G401.6 (cell line): ENCODE results near the gene CREBZF.
A peak's percentile ranks its signal among the peaks of the same experiment; 100 is the strongest.
"Not testable (repeated sequence)": the region's sequence is repeated elsewhere in the genome, so short reads cannot be mapped to it uniquely, and the experiment has no call there.

Experiments
- FAIRE-seq: peaks from 2 replicates; lab custom pipeline; 2012; peaks lifted over from hg19 to GRCh38; lab: Jason Lieb, UNC

CREBZF gene

DNA sequence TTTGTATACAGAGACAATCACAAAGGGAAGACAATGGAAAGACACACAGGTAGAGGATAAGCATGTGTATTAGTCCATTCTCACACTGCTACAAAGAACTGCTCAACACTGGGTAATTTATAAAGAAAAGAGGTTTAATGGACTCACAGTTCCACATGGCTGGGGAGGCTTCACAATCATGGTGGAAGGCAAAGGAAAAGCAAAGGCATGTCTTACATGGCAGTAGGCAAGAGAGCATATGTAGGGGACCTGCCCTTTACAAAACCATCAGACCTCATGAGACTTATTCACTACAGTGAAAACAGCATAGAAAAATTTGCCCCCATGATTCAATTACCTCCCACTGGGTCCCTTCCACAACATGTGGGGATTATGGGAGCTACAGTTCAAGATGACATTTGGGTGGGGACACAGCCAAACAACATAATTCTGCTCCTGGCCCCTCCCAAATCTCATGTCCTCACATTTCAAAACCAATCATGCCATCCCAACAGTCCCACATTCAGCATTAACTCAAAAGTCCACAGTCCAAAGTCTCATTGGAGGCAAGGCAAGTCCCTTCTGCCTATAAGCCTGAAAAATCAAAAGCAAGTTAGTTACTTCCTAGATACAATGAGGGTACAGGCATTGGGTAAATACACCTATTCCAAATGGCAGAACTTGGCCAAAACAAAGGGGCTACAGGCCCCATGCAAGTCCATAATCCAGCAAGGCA lies 6.2 kb upstream of the CREBZF start:
- FAIRE-seq: not testable (repeated sequence)

DNA sequence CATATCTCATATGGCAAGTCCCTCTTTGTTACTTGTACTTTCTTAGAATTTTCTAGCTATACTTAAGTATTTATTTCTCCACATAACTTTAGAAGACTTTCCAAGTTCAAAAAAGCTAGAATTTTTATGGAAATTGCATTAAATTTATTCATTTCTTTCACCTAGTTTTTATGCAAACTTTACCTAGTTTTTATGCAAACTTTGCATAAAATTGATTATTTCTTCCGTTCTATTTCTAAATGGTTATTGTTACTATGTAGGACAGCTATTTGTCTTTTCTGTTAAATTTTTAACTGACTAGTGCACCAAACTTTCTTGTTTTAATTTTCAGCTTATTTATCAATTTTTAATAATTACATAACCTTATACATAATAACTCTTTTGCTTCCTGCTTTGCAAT lies 3.2 kb upstream of the CREBZF start:
- peak; percentile 19 for FAIRE-seq

DNA sequence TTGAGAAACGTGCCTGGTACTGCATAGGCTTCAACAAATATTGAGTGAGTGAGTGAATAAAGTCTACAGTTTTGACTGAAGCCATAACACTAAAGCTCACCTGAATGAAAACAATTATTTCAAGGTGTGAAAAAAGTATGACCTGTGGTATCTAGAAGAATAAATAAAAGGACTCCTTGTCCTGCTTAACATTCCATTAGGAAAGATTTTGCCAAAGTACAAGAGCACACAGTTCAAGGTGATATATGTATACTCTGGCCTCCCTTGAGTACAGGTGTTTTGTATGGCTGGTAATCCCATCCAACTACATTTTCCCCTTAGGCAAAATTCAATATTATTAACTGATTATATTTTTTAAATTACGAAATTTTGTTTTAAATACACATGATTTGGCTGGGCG lies 1.8 kb upstream of the CREBZF start:
- FAIRE-seq: no peak

DNA sequence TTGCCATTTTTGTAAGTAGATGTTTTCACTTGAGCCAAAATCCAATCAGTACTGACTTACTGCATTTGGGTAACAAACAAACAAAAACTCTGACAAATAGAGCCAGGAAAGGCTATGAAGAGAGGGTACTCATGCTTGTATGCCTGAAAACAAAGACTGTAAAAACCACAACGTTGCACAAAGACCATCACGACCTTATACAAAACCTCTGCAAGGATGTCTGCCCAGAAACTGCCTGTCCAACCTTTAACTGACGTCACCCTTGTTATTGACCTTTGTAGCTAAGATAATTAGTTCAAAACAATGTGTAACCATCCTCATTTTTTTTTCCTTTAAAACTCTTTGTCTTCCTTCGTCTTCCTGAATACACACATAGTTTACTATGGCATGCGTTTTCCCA lies 804 bp upstream of the CREBZF start:
- FAIRE-seq: no peak

DNA sequence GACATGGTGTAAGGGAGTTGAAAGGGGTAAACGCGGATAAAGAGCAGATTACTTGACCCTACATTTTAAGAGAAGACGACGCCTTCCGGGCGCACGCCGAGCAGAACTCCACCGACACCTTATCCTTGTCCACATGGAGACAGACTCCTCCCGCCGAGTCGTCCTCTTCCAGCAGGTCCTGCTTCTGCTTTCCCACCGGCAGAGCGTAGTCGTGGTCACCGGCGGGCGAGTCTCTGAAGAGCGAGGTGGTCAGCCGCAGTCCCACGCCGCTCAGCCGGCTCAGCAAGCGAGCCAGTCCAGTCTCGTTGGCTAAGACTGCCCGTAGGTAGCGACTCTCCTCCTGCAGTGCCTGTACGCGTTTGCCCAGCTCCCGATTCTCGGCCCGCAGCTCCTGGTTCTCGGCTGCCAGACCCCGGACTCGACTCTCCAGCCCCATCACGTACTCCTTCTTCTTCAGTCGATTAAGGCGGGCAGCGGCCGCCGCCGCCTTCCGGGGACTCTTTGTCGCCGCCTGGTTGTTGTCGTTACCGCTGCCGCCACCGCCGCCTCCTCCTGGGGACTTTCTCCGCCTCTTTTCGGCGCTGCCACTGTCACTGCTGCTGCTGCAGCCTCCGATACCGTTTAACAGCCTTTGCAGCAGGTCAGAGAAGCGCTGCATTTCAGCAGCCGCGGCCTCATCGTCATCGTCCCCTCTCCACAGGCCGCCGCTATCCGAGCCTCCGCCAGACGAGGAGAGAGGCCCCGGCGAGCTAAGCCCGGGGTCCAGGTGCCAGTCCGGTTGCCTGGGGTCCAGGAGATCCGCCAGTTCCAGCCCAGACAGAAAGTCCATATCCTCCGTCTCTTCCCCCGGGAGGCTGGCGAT lies 945 bp downstream of the CREBZF start:
- no peak for FAIRE-seq

DNA sequence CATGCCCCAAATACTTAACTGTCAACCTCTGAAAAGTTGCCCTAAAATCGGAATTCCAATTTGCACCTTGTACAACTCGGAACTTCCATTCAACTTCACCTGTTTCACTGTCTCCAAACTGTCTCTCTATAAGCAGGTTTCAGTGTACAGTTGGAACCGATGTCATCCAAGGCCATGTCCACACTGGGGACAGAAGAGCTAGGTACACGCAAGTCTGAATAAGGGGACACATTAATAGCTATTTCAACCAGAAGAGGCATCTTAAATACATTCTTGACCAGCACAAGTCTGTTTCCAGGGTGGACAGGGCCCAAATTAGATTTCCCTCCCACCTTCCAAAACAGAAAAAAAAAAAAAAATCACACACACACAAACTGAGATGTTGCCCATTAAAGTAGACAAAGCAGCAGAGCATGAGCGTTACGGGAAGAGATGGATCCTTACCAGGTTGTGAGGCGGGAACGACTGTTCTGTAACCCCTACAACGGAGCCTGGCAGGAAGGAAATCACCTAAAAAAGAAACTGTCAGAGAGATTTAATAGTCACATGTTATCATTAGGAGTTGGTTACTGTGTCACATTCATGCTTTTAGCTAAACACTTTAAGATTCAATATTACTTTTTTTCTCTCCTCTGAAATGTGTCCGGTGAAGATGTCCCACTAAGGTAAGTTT lies 1.7 kb downstream of the CREBZF start:
- no peak for FAIRE-seq

DNA sequence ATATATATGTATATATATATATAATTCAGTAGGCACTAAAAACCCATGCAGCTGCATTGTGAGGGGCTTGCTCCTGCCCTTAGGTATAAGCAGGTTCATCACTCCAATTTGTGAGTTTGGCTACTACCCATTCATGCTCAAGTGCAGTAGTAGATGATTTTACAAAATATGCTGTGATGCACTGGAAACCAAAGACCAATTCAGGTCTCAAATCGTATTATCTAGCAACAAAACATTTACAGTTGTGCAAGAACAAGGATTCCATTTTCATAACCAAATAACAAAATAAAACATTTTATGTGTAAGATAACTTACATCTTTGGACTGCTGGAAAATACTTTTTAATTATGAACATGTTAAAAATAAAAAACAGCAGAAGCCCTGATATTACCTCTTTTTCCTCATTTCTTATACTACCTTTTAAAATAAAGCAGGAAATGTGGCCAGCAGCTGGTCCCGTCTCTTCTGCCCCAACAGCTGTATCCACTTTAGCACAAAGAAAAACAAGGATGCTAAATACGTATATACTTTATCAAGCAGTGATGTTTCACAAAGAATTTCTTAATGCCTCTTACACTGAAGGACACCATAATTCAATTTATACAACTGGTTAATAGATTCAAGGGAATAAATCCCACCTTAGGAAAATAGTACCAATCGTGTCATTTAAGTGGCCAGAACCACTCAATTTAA lies 2.8 kb downstream of the CREBZF start:
- no peak for FAIRE-seq

DNA sequence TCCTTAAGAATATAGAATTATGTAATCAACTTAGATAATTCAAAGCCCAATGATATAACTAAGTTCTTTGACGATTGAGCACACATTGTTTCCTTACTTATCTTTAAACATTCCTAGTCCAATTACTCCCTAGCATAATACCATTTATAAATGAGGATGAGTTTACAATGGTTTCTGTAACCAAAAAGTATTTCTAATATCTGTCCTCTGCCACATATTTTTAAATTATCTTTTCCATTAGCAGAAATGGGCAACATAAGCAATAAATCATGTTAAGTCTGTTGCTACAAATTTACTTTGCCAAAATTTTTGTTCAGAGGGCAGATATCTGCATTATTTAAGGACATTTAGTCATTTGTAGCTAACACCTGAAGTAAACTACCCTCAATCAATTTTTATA lies 6.7 kb downstream of the CREBZF start:
- no peak for FAIRE-seq

DNA sequence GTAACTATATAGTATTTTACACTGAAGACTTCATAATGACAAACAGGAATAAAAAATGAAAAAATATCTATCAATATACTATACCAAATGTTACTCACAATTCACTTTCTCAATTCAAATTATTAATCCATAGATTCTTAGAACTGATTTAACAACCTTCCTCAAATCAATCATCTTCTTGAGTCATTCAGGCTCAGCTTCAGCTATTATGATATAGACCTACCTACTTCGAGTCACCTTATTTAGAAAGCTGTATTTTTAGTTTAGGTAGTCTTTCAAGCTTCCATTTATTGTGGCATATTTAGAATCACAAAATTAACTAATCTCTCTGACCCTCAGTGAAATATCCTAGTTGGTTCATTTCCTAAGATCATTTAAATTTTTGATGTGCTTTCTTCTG lies 8.2 kb downstream of the CREBZF start:
- peak; percentile 62 for FAIRE-seq

DNA sequence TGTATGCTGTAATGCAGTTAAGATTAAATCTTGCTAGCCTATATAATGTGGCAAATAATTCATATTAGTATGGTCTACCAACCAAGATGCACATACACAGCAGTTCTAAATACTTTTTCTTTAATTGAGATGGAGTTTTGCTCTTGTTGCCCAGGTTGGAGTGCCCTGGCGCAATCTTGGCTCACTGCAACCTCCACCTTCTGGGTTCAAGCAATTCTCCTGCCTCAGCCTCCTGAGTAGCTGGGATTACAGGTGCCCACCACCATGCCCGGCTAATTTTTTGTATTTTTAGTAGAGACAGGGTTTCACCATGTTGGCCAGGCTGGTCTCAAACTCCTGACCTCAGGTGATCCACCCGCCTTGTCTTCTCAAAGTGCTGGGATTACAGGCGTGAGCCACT lies 10.6 kb downstream of the CREBZF start:
- FAIRE-seq: not testable (repeated sequence)

DNA sequence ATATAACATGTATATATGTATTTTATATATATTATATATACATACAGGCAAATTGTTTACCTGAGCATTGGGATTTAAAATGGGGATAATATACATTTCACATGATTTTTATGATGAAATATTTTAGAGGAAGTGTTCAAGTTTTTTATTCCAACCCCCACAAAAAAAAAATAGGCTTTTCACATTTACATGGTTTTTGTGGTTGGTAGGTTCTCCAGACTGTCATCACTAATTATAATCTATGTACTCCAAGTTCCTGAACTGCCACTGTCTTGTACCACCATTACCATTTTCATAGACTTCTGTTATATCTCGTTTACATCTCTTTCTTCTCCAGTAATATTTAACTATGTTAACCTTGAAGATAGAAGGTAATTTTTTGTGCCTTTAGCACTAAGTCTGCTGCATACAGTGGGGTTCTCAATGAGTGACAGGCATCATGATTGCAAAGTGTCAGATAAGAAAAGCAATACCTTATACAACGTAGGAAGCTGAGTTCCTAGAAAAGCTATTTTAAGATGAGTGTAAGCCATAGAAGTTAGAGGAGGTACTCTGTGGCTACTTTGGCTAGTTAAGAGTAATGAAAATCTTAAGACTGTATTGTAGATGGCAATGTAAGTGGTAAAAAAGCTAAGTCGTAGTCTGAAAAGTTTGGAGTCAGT lies 12.0 kb downstream of the CREBZF start:
- peak; percentile 73 for FAIRE-seq

DNA sequence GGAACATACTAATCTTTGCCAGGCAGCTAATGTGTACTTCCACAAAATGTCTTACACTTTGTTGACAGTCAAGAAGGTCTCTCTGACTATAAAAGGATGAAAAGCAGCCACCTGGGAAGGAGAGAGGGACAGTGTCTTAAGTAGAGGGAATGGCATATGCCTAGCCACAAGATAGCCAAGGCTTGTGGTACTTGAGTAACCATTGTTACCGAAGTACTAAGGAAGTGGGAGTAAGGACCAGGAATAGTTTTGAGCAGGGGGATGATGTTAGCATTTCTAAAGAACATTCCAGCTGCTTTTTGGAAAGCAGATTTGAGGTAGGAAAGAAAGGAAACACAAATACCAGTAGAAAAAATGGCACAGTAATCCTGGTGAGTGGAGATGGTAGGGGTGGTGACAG lies 13.8 kb downstream of the CREBZF start:
- FAIRE-seq: no peak

DNA sequence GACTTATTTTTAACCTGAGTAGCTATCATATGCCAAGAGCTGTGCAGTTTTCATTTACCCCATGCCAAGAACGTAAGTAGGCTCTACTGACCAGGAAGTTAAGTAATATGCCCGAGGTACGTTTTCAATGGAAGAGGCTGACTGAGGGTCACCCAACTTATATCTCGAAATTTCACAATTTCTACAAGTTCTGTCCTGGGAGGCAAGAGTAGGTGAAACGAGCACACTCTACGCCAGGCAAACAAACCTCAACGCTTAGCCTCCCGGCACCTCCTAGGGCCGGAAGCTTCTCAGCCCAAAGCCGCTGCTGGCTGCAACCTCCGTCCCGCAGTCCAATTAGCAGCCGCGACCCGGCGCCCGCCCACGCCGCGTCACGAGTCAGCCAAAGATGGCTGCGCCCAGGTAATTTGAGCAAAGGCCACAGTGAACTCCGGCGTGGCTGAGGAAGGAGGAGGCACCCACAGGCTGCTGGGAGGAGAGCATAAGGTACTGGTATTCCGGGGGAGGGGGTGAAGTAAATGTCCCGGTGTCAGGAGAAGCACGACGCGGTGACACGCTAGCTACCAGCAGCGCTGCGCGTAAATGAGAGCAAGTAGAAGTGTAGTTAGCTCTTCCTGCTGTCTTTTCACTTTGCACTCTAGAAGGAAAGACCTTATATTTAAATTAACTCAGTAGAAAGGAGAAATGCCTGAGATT lies 17.2 kb downstream of the CREBZF start, which contains the start of gene TMEM126A:
TSS of gene TMEM126A (plus strand) at position 364 of the 696 bp plus-strand sequence. CDS start 2,289 bp downstream, outside the sequence.
- peak; percentile 98 for FAIRE-seq

DNA sequence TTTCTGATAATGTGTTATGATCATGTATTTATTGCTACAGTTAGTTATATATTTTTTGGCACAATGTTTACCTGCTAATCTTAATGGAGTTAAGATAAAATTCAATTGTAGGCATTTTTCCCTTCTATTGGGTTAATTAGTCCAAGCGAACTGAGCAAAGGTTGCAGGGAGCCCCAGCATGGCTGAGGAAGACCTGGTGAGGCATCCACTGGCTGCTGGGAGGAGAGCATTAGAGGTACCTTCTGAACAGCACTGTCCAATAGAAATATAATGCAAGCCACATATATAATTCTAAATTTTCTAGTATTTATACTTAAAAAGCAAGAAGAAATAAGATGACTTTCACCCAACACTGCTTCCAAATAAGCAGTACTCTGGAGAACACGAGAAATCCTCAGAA lies 17.9 kb downstream of the CREBZF start:
- no peak for FAIRE-seq

DNA sequence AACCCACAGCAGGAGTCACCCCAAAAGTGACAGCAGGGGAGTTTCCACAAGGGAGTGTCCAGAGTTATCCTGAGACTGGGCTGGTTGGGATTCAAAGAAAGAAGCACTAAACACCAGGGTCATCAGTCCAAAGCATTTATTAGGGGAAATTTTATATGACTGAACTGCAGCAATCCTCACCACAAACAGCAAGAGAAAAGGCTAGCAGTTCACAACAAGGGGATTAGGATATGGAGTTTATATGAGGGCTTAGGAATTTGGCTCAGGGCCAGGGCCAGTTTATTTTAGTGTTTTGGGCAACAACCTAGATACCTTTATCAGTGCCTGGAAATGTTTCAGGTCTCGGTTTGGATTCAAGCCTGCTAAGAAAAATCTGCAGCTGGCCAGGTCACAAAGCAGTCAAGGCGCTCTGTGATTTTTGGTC lies 21.7 kb downstream of the CREBZF start:
- FAIRE-seq: no peak

DNA sequence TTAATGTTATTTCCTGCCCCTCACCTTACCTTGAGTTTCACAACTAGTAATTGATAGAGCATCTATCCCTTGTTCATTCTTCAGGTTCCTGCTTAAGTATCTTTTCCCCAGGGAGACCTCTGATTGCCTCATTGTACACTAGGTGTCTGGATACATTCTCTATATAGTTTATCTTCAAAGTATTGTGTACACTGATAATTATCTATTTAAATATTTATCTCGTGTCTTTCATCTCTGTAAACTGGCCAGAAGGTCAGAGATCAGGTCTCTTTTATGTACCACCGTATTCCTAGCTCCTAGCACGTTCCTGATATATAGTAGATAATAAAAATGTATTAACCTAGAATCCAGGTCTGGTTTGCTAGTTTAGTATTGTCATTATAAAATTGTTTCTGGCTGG lies 30.2 kb downstream of the CREBZF start:
- no peak for FAIRE-seq

DNA sequence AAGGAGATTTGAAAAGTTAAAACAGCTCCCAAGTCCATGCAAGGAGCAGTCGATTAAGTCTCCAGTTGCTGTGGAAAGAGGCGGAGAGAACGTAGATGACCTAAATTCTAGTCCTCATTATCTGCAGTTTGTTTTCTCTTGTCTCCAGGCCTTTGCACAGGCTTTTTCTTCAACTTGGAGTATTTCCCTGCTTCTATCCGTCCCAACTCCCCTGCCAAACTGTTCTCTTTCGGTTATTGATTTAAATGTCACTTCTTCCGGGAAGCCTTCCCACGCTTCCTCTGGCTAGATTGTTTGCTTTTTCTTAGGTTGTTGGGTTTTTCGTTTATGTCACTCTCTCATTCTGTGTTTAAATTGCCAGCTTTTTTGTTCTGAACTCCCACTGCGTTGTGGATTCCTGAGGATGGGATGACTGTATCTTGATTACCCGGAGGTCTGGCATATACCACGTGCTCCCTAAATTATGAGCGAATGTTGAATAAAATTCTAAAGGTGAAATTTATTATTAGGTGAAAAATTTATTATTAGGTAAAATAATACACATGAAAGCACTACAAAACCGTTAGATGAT lies 36.1 kb downstream of the CREBZF start:
- FAIRE-seq: peak; percentile 58

DNA sequence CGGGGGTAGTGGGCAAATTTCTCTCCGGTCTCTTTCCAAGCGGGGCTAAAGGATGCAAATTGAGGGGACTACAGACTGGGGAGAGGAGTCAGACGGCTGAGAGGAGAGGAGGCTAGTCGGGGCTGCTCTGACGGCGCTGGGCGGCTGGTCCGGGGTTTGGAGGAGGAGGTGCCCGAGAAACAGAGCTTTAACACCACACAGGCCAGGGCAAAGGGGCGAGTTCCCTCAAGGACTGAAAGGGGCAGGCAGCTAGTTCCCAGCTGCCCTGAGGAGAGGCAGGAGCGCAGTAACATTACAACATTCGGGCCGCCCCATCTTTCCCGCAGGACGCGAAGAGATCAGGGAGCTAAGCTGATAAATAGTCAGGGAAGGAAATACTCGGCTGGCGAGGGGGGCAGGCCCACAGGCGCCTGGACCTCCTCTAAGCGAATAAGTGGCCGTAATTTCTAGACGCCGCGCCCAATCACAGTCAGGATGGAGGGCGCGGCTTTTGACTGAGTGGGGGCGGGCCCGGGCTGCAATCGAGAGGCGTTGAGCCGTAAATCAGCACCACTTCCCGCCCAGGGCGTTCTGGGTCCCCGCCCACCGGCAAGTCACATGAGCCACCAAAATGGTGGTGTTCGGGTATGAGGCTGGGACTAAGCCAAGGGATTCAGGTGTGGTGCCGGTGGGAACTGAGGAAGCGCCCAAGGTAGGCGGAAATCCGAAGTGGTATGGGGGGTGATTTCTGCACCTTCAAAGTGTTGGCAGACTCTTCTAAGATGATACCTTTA lies 36.7 kb downstream of the CREBZF start, which contains the start of gene TMEM126B:
TSS of gene TMEM126B (plus strand) at position 596 of the 773 bp plus-strand sequence. CDS start at position 611, 15 bp downstream.
- peak; percentile 99 for FAIRE-seq

DNA sequence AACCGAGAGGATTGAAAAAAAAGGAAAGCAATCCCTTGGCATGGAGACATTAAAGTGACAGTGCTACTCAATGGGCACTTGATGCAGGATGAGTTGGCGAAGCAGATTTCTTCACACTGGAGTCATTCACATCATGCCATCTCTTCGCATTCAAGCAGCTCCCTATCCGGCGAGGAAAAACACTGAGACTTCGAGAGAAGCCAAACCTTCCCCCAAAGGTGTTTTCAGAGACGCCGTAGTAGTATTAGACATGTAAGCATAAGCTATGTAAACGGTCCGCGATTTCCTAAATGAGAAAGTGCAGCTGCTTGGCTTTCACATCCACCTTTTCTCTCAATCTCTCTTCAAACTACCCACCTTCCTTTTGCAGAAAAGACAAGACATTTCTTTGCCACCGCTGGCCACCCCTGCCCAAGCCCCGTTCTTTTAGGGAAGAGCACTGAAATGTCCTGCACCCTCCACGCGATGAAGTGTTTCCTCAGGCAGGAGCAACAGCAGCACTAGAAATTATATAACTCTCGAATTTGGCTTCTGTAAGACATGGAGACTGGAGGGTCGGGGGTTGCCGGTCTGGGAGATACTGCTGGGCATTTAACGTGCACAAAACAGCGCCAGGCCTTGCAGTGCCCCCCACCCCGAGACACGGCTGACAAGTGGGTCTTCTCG lies 37.5 kb downstream of the CREBZF start, which contains the start of gene DLG2:
TSS of gene DLG2 (minus strand) at position 13 of the 666 bp plus-strand sequence.
- FAIRE-seq: no peak
